PC-9 (cell line): ENCODE results near the gene SENP6. TPM values are rescaled to one million over a fixed set of nuclear protein-coding genes. Genes with fewer than 3 reads are reported as not detected.

Experiments
- BruUV-seq: library from RNA; stranded (reverse); fragments of 400-500 nt; replicated peaks from 2 replicates; lab custom pipeline; 2021; lab: Mats Ljungman, UMichigan
- CTCF ChIA-PET: fragments of 300-600 bp; sonication (Branson Sonifier 250); formaldehyde crosslinking; loops from one replicate; lab custom pipeline; 2022; ENCODE audit warnings: antibody characterized with exemption; lab: Charles Lee
- POLR2A ChIA-PET: fragments of 300-600 bp; sonication (Branson Sonifier 250); formaldehyde crosslinking; loops from one replicate; lab custom pipeline; 2022; ENCODE audit warnings: antibody characterized with exemption; ENCODE audit not compliant: unreplicated experiment; lab: Charles Lee
- DNase-seq, 2 experiments: peaks; one replicate each; pipeline versions ENCODE4 v3.0.0 to v3.0.0-alpha.2; 2015 to 2022; ENCODE audit warnings: mixed read lengths in 1 of 2
- H2AFZ ChIP-seq: fragments of 200-600 bp; sonication (generic); 2 replicates; pipeline ENCODE4 v1.8.1; 2017; ENCODE audit warnings: antibody characterized with exemption
- H3F3A ChIP-seq: fragments of 200-600 bp; sonication (generic); 2 replicates; pipeline ENCODE4 v1.8.1; 2017; ENCODE audit warnings: antibody characterized with exemption, mild to moderate bottlenecking, low read depth; ENCODE audit not compliant: insufficient read depth
- H3K27ac ChIP-seq: fragments of 200-600 bp; sonication (generic); 2 replicates; pipeline ENCODE4 v1.6.1; 2016; ENCODE audit warnings: mixed run types
- H3K27me3 ChIP-seq: fragments of 200-600 bp; sonication (generic); 2 replicates; pipeline ENCODE4 v1.6.1; 2016; ENCODE audit warnings: low read depth, mixed run types; ENCODE audit not compliant: insufficient read depth
- H3K36me3 ChIP-seq: fragments of 200-600 bp; sonication (generic); 2 replicates; pipeline ENCODE4 v1.6.1; 2016; ENCODE audit warnings: low read depth, mixed run types
- H3K4me1 ChIP-seq: fragments of 200-600 bp; sonication (generic); replicated peaks from 2 replicates; pipeline ENCODE4 v1.6.1; 2016; ENCODE audit warnings: mixed run types; ENCODE audit not compliant: insufficient read depth
- H3K4me2 ChIP-seq: fragments of 200-600 bp; sonication (generic); 2 replicates; pipeline ENCODE4 v1.6.1; 2017; ENCODE audit warnings: mixed run types
- H3K4me3 ChIP-seq: fragments of 200-600 bp; sonication (generic); 2 replicates; pipeline ENCODE4 v1.6.1; 2016; ENCODE audit warnings: mixed run types
- H3K79me2 ChIP-seq: fragments of 200-600 bp; sonication (generic); 2 replicates; pipeline ENCODE4 v1.6.1; 2017; ENCODE audit warnings: low read depth, mixed run types
- H3K9me2 ChIP-seq: fragments of 200-600 bp; sonication (generic); 2 replicates; pipeline ENCODE4 v1.8.1; 2017; ENCODE audit warnings: mild to moderate bottlenecking; ENCODE audit not compliant: insufficient read depth
- H3K9me3 ChIP-seq: fragments of 200-600 bp; sonication (generic); 2 replicates; pipeline ENCODE4 v1.8.1; 2016; ENCODE audit warnings: low read depth; ENCODE audit not compliant: insufficient read depth
- H4K20me1 ChIP-seq: fragments of 200-600 bp; sonication (generic); 2 replicates; pipeline ENCODE4 v1.8.1; 2017; ENCODE audit not compliant: insufficient read depth
- CTCF ChIP-seq: fragments of 200-600 bp; sonication (generic); conservative IDR thresholded peaks from 2 replicates; pipeline ENCODE4 v1.6.1; 2017; ENCODE audit warnings: mixed run types, antibody characterized with exemption, mild to moderate bottlenecking, moderate library complexity
- EZH2 ChIP-seq: fragments of 200-600 bp; sonication (generic); IDR thresholded peaks from 2 replicates; pipeline ENCODE4 v1.8.0; 2017; ENCODE audit warnings: antibody characterized with exemption, low read depth
- intact Hi-C: fragments of 100-400 bp; cut with micrococcal nuclease; formaldehyde crosslinking; loops from one replicate; pipeline ENCODE4 v1.10.0; 2022; ENCODE audit not compliant: unreplicated experiment
- total RNA-seq: library from RNA; stranded (reverse); gene quantifications from 2 replicates; pipeline ENCODE4 v1.2.3, GENCODE V29; 2021

SENP6 gene
- total RNA-seq, 1 experiment from 2014 or later = 70.4 TPM

- peaks cover 100% of the 10 kb centered on the region for H3K79me2 ChIP-seq
- H3K27me3 ChIP-seq = no peaks in the 10 kb centered on the region
- no peaks in the 10 kb centered on the region for H3K9me2 ChIP-seq
- no peak overlapping the region for H3K4me2 ChIP-seq
- H3K36me3 ChIP-seq = peaks cover 13% of the 10 kb centered on the region; the same call in 1 of the 2 replicates
- no peak for DNase-seq
- TF ChIP-seq EZH2 = no peak
- no peak for TF ChIP-seq CTCF
- CTCF ChIA-PET = no interaction called here
- no peak overlapping the region for H3K4me3 ChIP-seq
- peaks cover 83% of the 10 kb centered on the region for H4K20me1 ChIP-seq
- H3F3A ChIP-seq = no peaks in the 10 kb centered on the region; the same call in 1 of the 2 replicates
- BruUV-seq = no TSS peak
- peaks cover 30% of the 10 kb centered on the region for H3K4me1 ChIP-seq
- POLR2A ChIA-PET = interaction anchor here (0.6 kb wide), 1 partner anchor 459 kb away, joined by 3 read pairs; no protein-coding TSS in a partner anchor
- H3K27ac ChIP-seq = no peak overlapping the region
- intact Hi-C loops = loop anchor here (10.0 kb wide), 1 partner anchor 325 kb away; the partner anchor contains the start of gene TMEM30A
- H3K9me3 ChIP-seq = no peaks in the 10 kb centered on the region
- no peak overlapping the region for H2AFZ ChIP-seq
Observed at GRCh38 chr6:75609639-75610590, 8.2 kb downstream of the SENP6 start.

- CTCF ChIA-PET = no interaction called here
- no peaks in the 10 kb centered on the region for H3K9me3 ChIP-seq
Observed at GRCh38 chr6:75611011-75611701, 9.5 kb downstream of the SENP6 start.

More at GRCh38 chr6:75611011-75611701, 9.5 kb downstream of the SENP6 start:
- Histone ChIP-seq H3K4me2 (no peak overlapping the region), H3K36me3 (0 out of 2 replicates have a peak, but pooled peaks cover 7% of the 10 kb centered on the region), H3K27me3 (no peaks in the 10 kb centered on the region), H3K4me1 (peaks cover 25% of the 10 kb centered on the region), H4K20me1 (peaks cover 82% of the 10 kb centered on the region), H3K9me2 (no peaks in the 10 kb centered on the region), H3K27ac (no peak overlapping the region), H3F3A (no peaks in the 10 kb centered on the region; the same call in 1 of the 2 replicates), H2AFZ (no peak overlapping the region), H3K79me2 (peaks cover 100% of the 10 kb centered on the region), H3K4me3 (no peak overlapping the region)
- no peak for TF ChIP-seq EZH2
- TF ChIP-seq CTCF = no peak
- no peak for DNase-seq
- intact Hi-C loops = no loop called here
- no TSS peak for BruUV-seq
- POLR2A ChIA-PET = interaction anchor here (0.7 kb wide), 1 partner anchor 65 kb away, joined by 4 read pairs; no protein-coding TSS in a partner anchor
